GM12878 (cell line): ENCODE measurements around the gene DGAT2. TPM values are rescaled to one million over a fixed set of nuclear protein-coding genes. Genes with fewer than 3 reads are reported as not detected.

ENCODE experiments used
- ATAC-seq: fragments of 200-7000 bp; cut with Tn5 transposase; 3 replicates; pipeline ENCODE4 v1.9.1; 2020; ENCODE audit warnings: mild to moderate bottlenecking, moderate library complexity
- BruUV-seq: library from RNA; stranded (reverse); fragments of 400-500 nt; replicated peaks from 2 replicates; lab custom pipeline; 2021; lab: Mats Ljungman, UMichigan
- CTCF ChIA-PET: fragments of 300-600 bp; sonication (Branson Sonifier 250); formaldehyde crosslinking; extraction: SDS; loops from one replicate; lab custom pipeline; 2021; ENCODE audit warnings: inconsistent platforms; lab: Yijun Ruan, JAX
- POLR2A ChIA-PET: fragments of 350-600 bp; formaldehyde crosslinking; extraction: SDS; loops from one replicate; lab custom pipeline; 2021; ENCODE audit warnings: inconsistent platforms; lab: Charles Lee
- RAD21 ChIA-PET: fragments of 300-600 bp; sonication (Branson Sonifier 250); formaldehyde crosslinking; loops from one replicate; lab custom pipeline; 2023; ENCODE audit warnings: antibody characterized with exemption; ENCODE audit not compliant: unreplicated experiment; lab: Charles Lee
- SMC1A ChIA-PET: fragments of 300-600 bp; sonication (Branson Sonifier 250); formaldehyde crosslinking; loops from one replicate; lab custom pipeline; 2023; ENCODE audit not compliant: unreplicated experiment, uncharacterized antibody; lab: Charles Lee
- DNase-seq: peaks from one replicate; pipeline ENCODE4 v3.0.0-alpha.2; 2011; ENCODE audit warnings: low read depth, low spot score
- FAIRE-seq: peaks from 3 replicates; lab custom pipeline; 2011; peaks lifted over from hg19 to GRCh38; lab: Jason Lieb, UNC
- H2AFZ ChIP-seq: 2 replicates; pipeline ENCODE4 v1.6.0; 2011; ENCODE audit warnings: low read depth, low read length, control low read depth; ENCODE audit not compliant: control insufficient read depth
- H3K27ac ChIP-seq: 2 replicates; pipeline ENCODE4 v1.5.1; 2011; ENCODE audit warnings: control low read depth; ENCODE audit not compliant: control insufficient read depth, insufficient read depth
- H3K27me3 ChIP-seq, 2 experiments: replicated peaks in 1 of 2; 2 replicates each; pipeline versions ENCODE4 v1.6.0 to v1.6.1; 2011; ENCODE audit warnings: low read length in 1 of 2; ENCODE audit not compliant: control insufficient read depth in 2 of 2, insufficient read depth in 2 of 2
- H3K36me3 ChIP-seq, 2 experiments: 2 replicates each; pipeline ENCODE4 v1.5.1; 2011; ENCODE audit warnings: low read length in 1 of 2; ENCODE audit not compliant: control insufficient read depth in 2 of 2, insufficient read depth in 2 of 2
- H3K4me1 ChIP-seq: 2 replicates; pipeline ENCODE4 v1.6.1; 2011; ENCODE audit warnings: mild to moderate bottlenecking, low read length, moderate library complexity, mixed read lengths; ENCODE audit not compliant: control insufficient read depth, insufficient read depth
- H3K4me2 ChIP-seq: 2 replicates; pipeline ENCODE4 v1.6.0; 2011; ENCODE audit warnings: control low read depth; ENCODE audit not compliant: control insufficient read depth, insufficient read depth
- H3K4me3 ChIP-seq: fragments of 200-600 bp; sonication (generic); 2 replicates; pipeline ENCODE4 v1.5.1; 2016
- H3K79me2 ChIP-seq: 2 replicates; pipeline ENCODE4 v1.6.0; 2011; ENCODE audit warnings: low read length; ENCODE audit not compliant: control insufficient read depth, insufficient read depth
- H3K9ac ChIP-seq: 2 replicates; pipeline ENCODE4 v1.8.0; 2011; ENCODE audit warnings: low read length, control low read depth, mixed read lengths; ENCODE audit not compliant: control insufficient read depth, insufficient read depth
- H3K9me3 ChIP-seq: replicated peaks from 3 replicates; pipeline ENCODE4 v1.5.1; 2011; ENCODE audit warnings: mild to moderate bottlenecking, low read length; ENCODE audit not compliant: control insufficient read depth, insufficient read depth
- H4K20me1 ChIP-seq: 2 replicates; pipeline ENCODE4 v1.6.0; 2011; ENCODE audit not compliant: control insufficient read depth, insufficient read depth
- BRCA1 ChIP-seq: IDR thresholded peaks from 2 replicates; pipeline ENCODE4 v1.6.1; 2011; ENCODE audit warnings: low read depth, low read length, improper control_type of control experiment
- CBX3 ChIP-seq: fragments of 200-600 bp; sonication (generic); IDR thresholded peaks from 2 replicates; pipeline ENCODE4 v1.6.1; 2016; ENCODE audit warnings: low read depth, borderline replicate concordance
- CREM ChIP-seq: IDR thresholded peaks from 2 replicates; pipeline ENCODE4 v1.6.1; 2014; ENCODE audit warnings: antibody characterized with exemption, low read depth
- DPF2 ChIP-seq: fragments of 450-650 bp; IDR thresholded peaks from 2 replicates; pipeline ENCODE4 v1.6.1; 2017; ENCODE audit warnings: mild to moderate bottlenecking
- E2F4 ChIP-seq: IDR thresholded peaks from 2 replicates; pipeline ENCODE4 v1.6.1; 2012; ENCODE audit warnings: low read depth, low read length, improper control_type of control experiment
- FOS ChIP-seq: IDR thresholded peaks from 3 replicates; pipeline ENCODE4 v1.6.1; 2011; ENCODE audit warnings: borderline replicate concordance; ENCODE audit not compliant: insufficient read length; ENCODE audit errors: extremely low read depth
- IKZF1 ChIP-seq: fragments of 450-650 bp; conservative IDR thresholded peaks from 2 replicates; pipeline ENCODE4 v1.6.1; 2017; ENCODE audit warnings: antibody characterized with exemption, mild to moderate bottlenecking
- LARP7 ChIP-seq: fragments of 450-650 bp; IDR thresholded peaks from 2 replicates; pipeline ENCODE4 v1.6.1; 2017; ENCODE audit warnings: mild to moderate bottlenecking
- MTA3 ChIP-seq: IDR thresholded peaks from 2 replicates; pipeline ENCODE4 v1.6.1; 2012; ENCODE audit warnings: low read length, inconsistent platforms, borderline replicate concordance
- MYC ChIP-seq: IDR thresholded peaks from 2 replicates; pipeline ENCODE4 v1.6.1; 2011; ENCODE audit warnings: mild to moderate bottlenecking, low read length, moderate library complexity, inconsistent platforms; ENCODE audit not compliant: insufficient read depth, insufficient replicate concordance, insufficient read length, severe bottlenecking
- NFYB ChIP-seq: IDR thresholded peaks from 2 replicates; pipeline ENCODE4 v1.6.1; 2011; ENCODE audit warnings: low read depth, mild to moderate bottlenecking, low read length, improper control_type of control experiment, moderate library complexity; ENCODE audit not compliant: insufficient read depth
- SMC3 ChIP-seq: IDR thresholded peaks from 2 replicates; pipeline ENCODE4 v1.6.1; 2011; ENCODE audit warnings: low read length, improper control_type of control experiment, borderline replicate concordance
- SUZ12 ChIP-seq: fragments of 200-600 bp; sonication (generic); IDR thresholded peaks from one replicate; pipeline ENCODE4 v1.6.1; 2018; ENCODE audit warnings: antibody characterized with exemption, mild to moderate bottlenecking; ENCODE audit not compliant: unreplicated experiment
- ZBED1 ChIP-seq: IDR thresholded peaks from 2 replicates; pipeline ENCODE4 v1.6.1; 2016; ENCODE audit warnings: borderline replicate concordance
- WGBS: methylation state at CpG from one replicate; pipeline ENCODE4 v1.1.6; 2016; ENCODE audit warnings: low lambda C conversion rate; ENCODE audit not compliant: insufficient replicate concordance, insufficient coverage; ENCODE audit errors: missing lambda C conversion rate; 5-methylcytosine and 5-hydroxymethylcytosine counted together
- in situ Hi-C: fragments of 300-500 bp; cut with MboI; formaldehyde crosslinking; loops from 9 replicates; pipeline ENCODE4 v1.14.3; 2018; ENCODE audit warnings: mixed read lengths
- intact Hi-C: fragments of 100-400 bp; cut with micrococcal nuclease; formaldehyde crosslinking; loops from one replicate; pipeline ENCODE4 v1.14.2; 2022; ENCODE audit not compliant: unreplicated experiment
- polyA plus RNA-seq, 11 experiments: library from polyadenylated mRNA; depleted of rRNA in 4 of 11; unstranded in 6 of 11; stranded (reverse) in 5 of 11; fragments of >200 nt; fragmentation: Nextera tagmentation in 4 of 11; fragmentation: Illumina TruSeq in 1 of 11; extraction: Ambion mirVana in 4 of 11; extraction: Trizol in 1 of 11; gene quantifications; 1 replicate in 1 of 11; 2 replicates in 10 of 11; pipeline versions ENCODE4 v1.2.1 to v1.2.3, GENCODE V29; 2011 to 2016; ENCODE audit warnings: inconsistent platforms in 2 of 11, missing spikeins in 2 of 11, low read depth in 1 of 11
- total RNA-seq, 4 experiments: library from RNA; depleted of rRNA in 3 of 4; stranded (reverse); fragments of >200 nt in 3 of 4; fragmentation: Illumina TruSeq in 1 of 4; extraction: Trizol in 1 of 4; gene quantifications; 2 replicates each; pipeline versions ENCODE4 v1.2.1 to v1.2.3, GENCODE V29; 2013 to 2021
- TF ChIP-seq, protein P1 (sequence below): fragments of 450-650 bp; IDR thresholded peaks from 2 replicates; pipeline ENCODE4 v1.6.1; 2017; ENCODE audit warnings: borderline replicate concordance

Gene DGAT2
- total and polyA plus RNA-seq, 10 of the 15 experiments (the other 5 are each of a cell fraction or from before 2014, with no cell fraction given) = 5.1 to 25.9 (median 17.6) TPM

DNA sequence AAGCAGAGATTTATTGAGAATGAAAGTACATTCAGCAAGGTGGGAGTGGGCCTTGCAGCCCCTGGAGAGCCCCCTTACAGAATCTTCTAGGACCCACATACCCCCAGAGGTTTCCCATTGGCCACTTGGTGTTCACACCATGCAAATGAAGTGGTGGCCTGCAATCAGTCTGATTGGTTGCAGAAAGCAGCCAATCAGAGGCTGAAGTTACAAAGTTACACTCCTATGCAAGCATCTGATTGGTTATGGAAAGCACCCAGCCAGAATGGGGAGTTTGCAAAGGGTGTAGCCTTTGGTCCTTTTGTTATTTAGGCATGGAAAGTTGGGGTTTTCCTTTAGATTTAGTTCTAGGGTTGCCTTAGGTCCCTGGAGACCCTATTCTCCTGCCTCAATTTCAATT lies 81.3 kb downstream of the DGAT2 start:
- Histone ChIP-seq H3K4me2 (peak overlapping the region; percentile 24), H3K79me2 (peaks cover 76% of the 10 kb centered on the region), H4K20me1 (no peaks in the 10 kb centered on the region), H3K27ac (no peak overlapping the region), H3K36me3 (peaks cover 2 to 13% of the 10 kb centered on the region in 2 experiments), H3K4me1 (peaks cover 7% of the 10 kb centered on the region), H2AFZ (no peak overlapping the region), H3K9me3 (peaks cover 3% of the 10 kb centered on the region; the same call in 2 of the 3 replicates), H3K27me3 (no peaks in the 10 kb centered on the region), H3K9ac (no peak overlapping the region), H3K4me3 (no peak overlapping the region)
- ATAC-seq = peak; percentile 70
- DNase-seq = no peak
- BruUV-seq = no TSS peak
- TF ChIP-seq SUZ12 (no peak), NFYB (peak; percentile 72)
- in situ Hi-C loops (no loop called here), intact Hi-C loops (no loop called here)
- FAIRE-seq = no peak
- ChIA-PET SMC1A (interaction anchor here (1.6 to 1.9 kb wide), 2 partner anchors 10 to 13 kb away, joined by 7 to 9 read pairs; no protein-coding TSS in a partner anchor), RAD21 (no interaction called here), POLR2A (no interaction called here), CTCF (interaction anchor here (1.2 kb wide), 1 partner anchor 47 kb away, joined by 4 read pairs; no protein-coding TSS in a partner anchor)

DNA sequence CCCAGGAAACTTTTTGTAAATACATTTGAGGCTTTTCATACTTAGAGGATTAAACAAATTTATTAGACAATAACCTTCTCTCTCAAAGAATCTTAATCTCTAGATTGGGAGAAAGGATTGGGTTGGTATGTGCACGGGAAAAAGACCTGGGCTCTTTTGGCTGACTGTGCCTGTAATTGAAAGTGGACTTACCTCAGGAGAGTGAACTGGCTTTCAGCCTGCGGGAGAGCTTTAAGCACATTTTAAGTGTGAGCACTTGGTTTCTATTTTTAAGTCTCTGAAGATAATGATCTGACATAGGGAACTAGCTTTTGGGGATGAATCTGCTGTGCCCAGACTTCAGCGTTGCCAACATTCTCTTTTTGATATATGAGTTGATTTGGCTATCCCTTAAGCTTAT lies 82.2 kb downstream of the DGAT2 start:
- ChIA-PET RAD21 (interaction anchor here (1.7 kb wide), 1 partner anchor 26 kb away, joined by 8 read pairs; no protein-coding TSS in a partner anchor), SMC1A (interaction anchor here (0.6 to 3.0 kb wide), 9 partner anchors 11 to 227 kb away, joined by 3 to 12 read pairs (median 4); no protein-coding TSS in a partner anchor), POLR2A (interaction anchor here (0.8 to 1.3 kb wide), 5 partner anchors 10 to 37 kb away, joined by 3 to 7 read pairs (median 3); no protein-coding TSS in a partner anchor), CTCF (interaction anchor here (1.2 to 3.1 kb wide), 3 partner anchors 14 to 48 kb away, joined by 4 to 20 read pairs (median 4); no protein-coding TSS in a partner anchor)
- FAIRE-seq (no peak), DNase-seq (no peak), ATAC-seq (peak; percentile 54)
- 100% methylated on average over 3 of the region's 3 CpGs for WGBS
- no peak overlapping the region for H3K9ac ChIP-seq
- H4K20me1 ChIP-seq = no peaks in the 10 kb centered on the region
- peak overlapping the region; percentile 46; the same call in 1 of the 2 replicates for H3K27ac ChIP-seq
- no peaks in the 10 kb centered on the region; the same call in 1 of the 3 replicates for H3K9me3 ChIP-seq
- TF ChIP-seq, protein P1, sequence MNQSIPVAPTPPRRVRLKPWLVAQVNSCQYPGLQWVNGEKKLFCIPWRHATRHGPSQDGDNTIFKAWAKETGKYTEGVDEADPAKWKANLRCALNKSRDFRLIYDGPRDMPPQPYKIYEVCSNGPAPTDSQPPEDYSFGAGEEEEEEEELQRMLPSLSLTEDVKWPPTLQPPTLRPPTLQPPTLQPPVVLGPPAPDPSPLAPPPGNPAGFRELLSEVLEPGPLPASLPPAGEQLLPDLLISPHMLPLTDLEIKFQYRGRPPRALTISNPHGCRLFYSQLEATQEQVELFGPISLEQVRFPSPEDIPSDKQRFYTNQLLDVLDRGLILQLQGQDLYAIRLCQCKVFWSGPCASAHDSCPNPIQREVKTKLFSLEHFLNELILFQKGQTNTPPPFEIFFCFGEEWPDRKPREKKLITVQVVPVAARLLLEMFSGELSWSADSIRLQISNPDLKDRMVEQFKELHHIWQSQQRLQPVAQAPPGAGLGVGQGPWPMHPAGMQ = no peak
- TF ChIP-seq CBX3 (no peak), ZBED1 (no peak), SMC3 (no peak), DPF2 (no peak), NFYB (no peak), FOS (no peak), BRCA1 (no peak), MTA3 (no peak), LARP7 (no peak), MYC (no peak), CREM (no peak), IKZF1 (no peak), E2F4 (no peak)
- H3K4me3 ChIP-seq = no peak overlapping the region
- no peak overlapping the region for H2AFZ ChIP-seq
- H3K79me2 ChIP-seq = peaks cover 72% of the 10 kb centered on the region
- H3K4me1 ChIP-seq = peaks cover 7% of the 10 kb centered on the region
- in situ Hi-C loops (no loop called here), intact Hi-C loops (no loop called here)
- H3K4me2 ChIP-seq = peak overlapping the region; percentile 27; the same call in 1 of the 2 replicates
- H3K36me3 ChIP-seq = peaks cover 2 to 9% of the 10 kb centered on the region in 2 experiments
- BruUV-seq = no TSS peak
- no peaks in the 10 kb centered on the region for H3K27me3 ChIP-seq
